Measurements from ENCODE around the gene SETD1B.

The SETD1B gene

DNA sequence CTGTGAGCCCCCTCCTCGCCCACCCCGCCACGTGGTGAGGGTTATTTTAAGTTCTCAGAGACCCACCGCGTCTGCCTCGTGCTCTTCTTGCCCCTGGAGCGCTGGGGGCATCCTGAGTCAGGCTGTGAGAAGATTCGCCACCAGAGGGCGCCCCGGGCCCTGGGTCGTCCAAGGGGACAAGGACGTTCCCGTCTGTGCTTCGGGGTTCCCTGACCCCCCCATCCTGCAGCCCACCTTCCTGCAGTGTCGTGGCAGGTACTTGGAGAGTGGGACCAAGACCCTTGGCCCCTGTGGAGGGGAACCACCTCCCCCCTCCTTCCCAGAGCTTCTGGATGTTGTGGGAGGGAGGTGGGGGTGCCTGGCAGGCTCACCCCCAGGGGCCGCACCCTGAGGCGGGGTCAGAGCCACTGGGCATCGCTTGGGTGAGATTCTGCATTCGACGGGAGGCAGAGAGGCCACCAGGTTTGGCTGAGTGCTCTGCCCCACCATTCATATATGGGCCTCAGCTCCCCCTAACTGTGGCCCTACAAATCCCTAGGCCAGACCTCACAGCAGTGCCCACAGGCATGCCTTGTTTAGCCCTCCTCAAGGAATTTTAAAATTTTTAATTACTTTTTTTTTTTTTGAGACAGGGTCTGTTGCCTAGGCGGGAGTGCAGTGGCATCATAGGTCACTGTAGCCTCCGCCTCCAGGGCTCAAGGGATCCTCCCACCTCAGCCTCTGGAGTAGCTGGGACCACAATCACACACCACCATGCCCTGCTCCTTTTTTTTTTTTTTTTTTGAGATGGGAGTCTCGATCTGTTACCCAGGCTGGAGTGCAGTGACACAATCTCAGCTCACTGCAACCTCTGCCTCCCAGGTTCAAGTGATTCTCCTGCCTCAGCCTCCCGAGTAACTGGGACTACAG, 27.4 kb upstream of the SETD1B start:
- Histone ChIP-seq H3K9me2 (replicated peaks; ENCODE audit: control insufficient read depth, low read length) (no peaks in the 10 kb centered on the region), H3K79me2 (ENCODE audit: control insufficient read depth, low read length) (no peaks in the 10 kb centered on the region; the same call in 1 of the 2 replicates), H3K27me3 (ENCODE audit: control insufficient read depth, low read length) (no peaks in the 10 kb centered on the region), H3K4me2 (ENCODE audit: low read length) (peak overlapping the region; percentile 36), H3K27ac (ENCODE audit: low read depth, low read length) (no peak overlapping the region), H3K4me1 (ENCODE audit: control insufficient read depth, low read length) (peaks cover 24% of the 10 kb centered on the region), H3K36me3 (ENCODE audit: control insufficient read depth, low read length) (peaks cover 5% of the 10 kb centered on the region; the same call in 1 of the 2 replicates), H3F3A (ENCODE audit: control insufficient read depth, insufficient read depth) (no peaks in the 10 kb centered on the region), H3K4me3 (ENCODE audit: low read length) (no peak overlapping the region), H3K9me3 (ENCODE audit: control insufficient read depth, insufficient read depth, low read length) (no peaks in the 10 kb centered on the region), H4K20me1 (ENCODE audit: control insufficient read depth, insufficient read depth, low read depth, low read length) (no peaks in the 10 kb centered on the region)
- TF ChIP-seq, protein P1, sequence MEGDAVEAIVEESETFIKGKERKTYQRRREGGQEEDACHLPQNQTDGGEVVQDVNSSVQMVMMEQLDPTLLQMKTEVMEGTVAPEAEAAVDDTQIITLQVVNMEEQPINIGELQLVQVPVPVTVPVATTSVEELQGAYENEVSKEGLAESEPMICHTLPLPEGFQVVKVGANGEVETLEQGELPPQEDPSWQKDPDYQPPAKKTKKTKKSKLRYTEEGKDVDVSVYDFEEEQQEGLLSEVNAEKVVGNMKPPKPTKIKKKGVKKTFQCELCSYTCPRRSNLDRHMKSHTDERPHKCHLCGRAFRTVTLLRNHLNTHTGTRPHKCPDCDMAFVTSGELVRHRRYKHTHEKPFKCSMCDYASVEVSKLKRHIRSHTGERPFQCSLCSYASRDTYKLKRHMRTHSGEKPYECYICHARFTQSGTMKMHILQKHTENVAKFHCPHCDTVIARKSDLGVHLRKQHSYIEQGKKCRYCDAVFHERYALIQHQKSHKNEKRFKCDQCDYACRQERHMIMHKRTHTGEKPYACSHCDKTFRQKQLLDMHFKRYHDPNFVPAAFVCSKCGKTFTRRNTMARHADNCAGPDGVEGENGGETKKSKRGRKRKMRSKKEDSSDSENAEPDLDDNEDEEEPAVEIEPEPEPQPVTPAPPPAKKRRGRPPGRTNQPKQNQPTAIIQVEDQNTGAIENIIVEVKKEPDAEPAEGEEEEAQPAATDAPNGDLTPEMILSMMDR (IDR thresholded peaks at IDR 0.05; ENCODE audit: low read depth, low read length, poor library complexity, severe bottlenecking), result peak; percentile 94
- TF ChIP-seq EZH2phosphoT487 (IDR thresholded peaks at IDR 0.05; ENCODE audit: borderline replicate concordance, low read length), result no peak

- Histone ChIP-seq H4K20me1 (ENCODE audit: control insufficient read depth, insufficient read depth, low read depth, low read length) (no peaks in the 10 kb centered on the region), H3K4me1 (ENCODE audit: control insufficient read depth, low read length) (peaks cover 32% of the 10 kb centered on the region), H3K27me3 (ENCODE audit: control insufficient read depth, low read length) (no peaks in the 10 kb centered on the region), H3K79me2 (ENCODE audit: control insufficient read depth, low read length) (no peaks in the 10 kb centered on the region; the same call in 1 of the 2 replicates), H3F3A (ENCODE audit: control insufficient read depth, insufficient read depth) (peaks cover 2% of the 10 kb centered on the region; the same call in 1 of the 2 replicates), H3K4me2 (ENCODE audit: low read length) (no peak overlapping the region), H3K9me3 (ENCODE audit: control insufficient read depth, insufficient read depth, low read length) (no peaks in the 10 kb centered on the region), H3K9me2 (replicated peaks; ENCODE audit: control insufficient read depth, low read length) (no peaks in the 10 kb centered on the region), H3K36me3 (ENCODE audit: control insufficient read depth, low read length) (peaks cover 5% of the 10 kb centered on the region; the same call in 1 of the 2 replicates), H3K4me3 (ENCODE audit: low read length) (no peak overlapping the region), H3K27ac (ENCODE audit: low read depth, low read length) (no peak overlapping the region)
- TF ChIP-seq EZH2phosphoT487 (IDR thresholded peaks at IDR 0.05; ENCODE audit: borderline replicate concordance, low read length), result no peak
- TF ChIP-seq, protein P1 (IDR thresholded peaks at IDR 0.05; ENCODE audit: low read depth, low read length, poor library complexity, severe bottlenecking), result no peak
Observed at GRCh38 chr12:121778567-121779421, 25.0 kb upstream of the SETD1B start.

DNA sequence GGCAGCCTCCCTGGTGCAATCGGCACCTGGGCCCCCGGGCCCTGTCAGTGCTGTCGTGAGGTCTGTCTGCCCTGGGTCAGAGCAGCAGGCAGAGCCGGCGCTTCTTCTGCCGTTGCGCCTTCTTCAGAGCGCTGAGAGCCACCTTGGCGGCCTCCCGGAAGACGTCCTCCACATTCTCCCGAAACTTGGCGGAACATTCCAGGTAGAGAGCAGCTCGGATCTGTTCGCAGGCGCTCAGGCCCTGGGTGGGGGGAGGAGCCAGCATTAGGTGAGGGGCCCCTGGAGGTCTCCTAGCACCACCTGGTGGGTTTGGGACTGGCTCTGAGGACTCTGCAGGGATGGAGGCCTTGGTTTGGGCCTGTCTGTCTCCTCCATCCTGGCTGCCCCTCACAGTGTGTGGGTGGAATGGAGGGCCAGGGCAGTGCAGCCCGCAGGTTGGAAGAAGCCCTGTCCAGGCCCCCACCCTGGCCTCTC, 24.4 kb upstream of the SETD1B start:
- Histone ChIP-seq H3K27ac (ENCODE audit: low read depth, low read length) (no peak overlapping the region), H3K4me2 (ENCODE audit: low read length) (no peak overlapping the region), H4K20me1 (ENCODE audit: control insufficient read depth, insufficient read depth, low read depth, low read length) (no peaks in the 10 kb centered on the region), H3K27me3 (ENCODE audit: control insufficient read depth, low read length) (no peaks in the 10 kb centered on the region), H3K9me3 (ENCODE audit: control insufficient read depth, insufficient read depth, low read length) (no peaks in the 10 kb centered on the region), H3K4me1 (ENCODE audit: control insufficient read depth, low read length) (peaks cover 37% of the 10 kb centered on the region), H3K36me3 (ENCODE audit: control insufficient read depth, low read length) (peaks cover 5% of the 10 kb centered on the region; the same call in 1 of the 2 replicates), H3K4me3 (ENCODE audit: low read length) (no peak overlapping the region), H3F3A (ENCODE audit: control insufficient read depth, insufficient read depth) (peaks cover 5% of the 10 kb centered on the region; the same call in 1 of the 2 replicates), H3K79me2 (ENCODE audit: control insufficient read depth, low read length) (no peaks in the 10 kb centered on the region; the same call in 1 of the 2 replicates), H3K9me2 (replicated peaks; ENCODE audit: control insufficient read depth, low read length) (no peaks in the 10 kb centered on the region)
- TF ChIP-seq, protein P1 (IDR thresholded peaks at IDR 0.05; ENCODE audit: low read depth, low read length, poor library complexity, severe bottlenecking), result no peak
- TF ChIP-seq EZH2phosphoT487 (IDR thresholded peaks at IDR 0.05; ENCODE audit: borderline replicate concordance, low read length), result no peak

Data from DOHH2 (cell line).